Endodermal cell (in vitro differentiated cells): ENCODE data around the gene NDUFA12. TPM values are rescaled to one million over a fixed set of nuclear protein-coding genes. Genes with fewer than 3 reads are reported as not detected.
A peak's percentile ranks its signal among the peaks of the same experiment; 100 is the strongest.

Experiments
- DNase-seq: peaks from one replicate; pipeline ENCODE4 v3.0.0-alpha.2; 2017
- H3K27ac ChIP-seq: 2 replicates; pipeline ENCODE4 v1.5.1; 2013; ENCODE audit warnings: mild to moderate bottlenecking, low read depth, low read length, moderate library complexity
- H3K27me3 ChIP-seq: 2 replicates; pipeline ENCODE4 v1.6.1; 2013; ENCODE audit warnings: mild to moderate bottlenecking, low read length, moderate library complexity; ENCODE audit not compliant: insufficient read depth, control insufficient read depth, poor library complexity, severe bottlenecking
- H3K36me3 ChIP-seq: 2 replicates; pipeline ENCODE4 v1.7.0; 2013; ENCODE audit warnings: mild to moderate bottlenecking, low read length, moderate library complexity; ENCODE audit not compliant: control insufficient read depth, insufficient read depth
- H3K4me1 ChIP-seq: one replicate; pipeline ENCODE4 v1.7.0; 2013; ENCODE audit warnings: low read length; ENCODE audit not compliant: control insufficient read depth, insufficient read depth
- H3K4me3 ChIP-seq: 2 replicates; pipeline ENCODE4 v1.5.1; 2013; ENCODE audit warnings: mild to moderate bottlenecking, low read length, moderate library complexity
- H3K9ac ChIP-seq: 2 replicates; pipeline ENCODE4 v1.6.1; 2013; ENCODE audit warnings: mild to moderate bottlenecking, low read length, moderate library complexity; ENCODE audit not compliant: poor library complexity, severe bottlenecking; ENCODE audit errors: extremely low read depth
- H3K9me3 ChIP-seq: 2 replicates; pipeline ENCODE4 v1.6.1; 2013; ENCODE audit warnings: mild to moderate bottlenecking, low read length, moderate library complexity; ENCODE audit not compliant: control insufficient read depth
- H3K27ac Mint-ChIP-seq: 2 replicates; pipeline ENCODE4 v1.8.0; 2020; ENCODE audit warnings: mixed read lengths
- H3K27me3 Mint-ChIP-seq: 2 replicates; pipeline ENCODE4 v1.8.0; 2021; ENCODE audit warnings: mild to moderate bottlenecking, mixed read lengths; ENCODE audit not compliant: insufficient read depth
- H3K36me3 Mint-ChIP-seq: 2 replicates; pipeline ENCODE4 v1.8.0; 2020; ENCODE audit warnings: low read depth, mixed read lengths
- H3K4me1 Mint-ChIP-seq: 2 replicates; pipeline ENCODE4 v1.8.0; 2020; ENCODE audit warnings: mixed read lengths
- H3K4me3 Mint-ChIP-seq: 2 replicates; pipeline ENCODE4 v1.8.0; 2020; ENCODE audit warnings: mild to moderate bottlenecking, moderate library complexity, mixed read lengths
- H3K9me3 Mint-ChIP-seq: 2 replicates; pipeline ENCODE4 v1.8.0; 2020; ENCODE audit warnings: mild to moderate bottlenecking, mixed read lengths
- WGBS, 2 experiments: methylation state at CpG; one replicate each; pipeline versions ENCODE4 v1.1.5 to v1.1.7; 2013; ENCODE audit warnings: missing lambda C conversion rate in 2 of 2, mixed read lengths in 1 of 2; ENCODE audit not compliant: insufficient coverage in 1 of 2, insufficient read length in 1 of 2; 5-methylcytosine and 5-hydroxymethylcytosine counted together
- total RNA-seq, 2 donors: library from RNA; stranded (reverse); fragmentation: NEBNext Ultra II Directional in 1 of 2; extraction: Animal tissue kit (Norgen Biotek cat#: 25700) in 1 of 2; gene quantifications; 2 replicates in 1 of 2; 3 replicates in 1 of 2; pipeline ENCODE4 v1.2.1, GENCODE V29; 2021
- TF ChIP-seq, protein P1 (sequence below): fragments of 200-600 bp; sonication (generic); conservative IDR thresholded peaks from 2 replicates; pipeline ENCODE4 v1.5.0; 2021; ENCODE audit warnings: antibody characterized with exemption, mild to moderate bottlenecking

The NDUFA12 gene
- total RNA-seq, 2 donors from 2014 or later: 113 to 131 TPM

GRCh38 chr12:94982456-94982855, 21.0 kb downstream of the NDUFA12 start:
- Histone ChIP-seq H3K36me3 (peaks cover 12% of the 10 kb centered on the region), H3K27ac (no peak overlapping the region), H3K9ac (no peak overlapping the region), H3K4me3 (no peak overlapping the region), H3K9me3 (no peaks in the 10 kb centered on the region), H3K4me1 (no peaks in the 10 kb centered on the region), H3K27me3 (no peaks in the 10 kb centered on the region)
- TF ChIP-seq, protein P1, sequence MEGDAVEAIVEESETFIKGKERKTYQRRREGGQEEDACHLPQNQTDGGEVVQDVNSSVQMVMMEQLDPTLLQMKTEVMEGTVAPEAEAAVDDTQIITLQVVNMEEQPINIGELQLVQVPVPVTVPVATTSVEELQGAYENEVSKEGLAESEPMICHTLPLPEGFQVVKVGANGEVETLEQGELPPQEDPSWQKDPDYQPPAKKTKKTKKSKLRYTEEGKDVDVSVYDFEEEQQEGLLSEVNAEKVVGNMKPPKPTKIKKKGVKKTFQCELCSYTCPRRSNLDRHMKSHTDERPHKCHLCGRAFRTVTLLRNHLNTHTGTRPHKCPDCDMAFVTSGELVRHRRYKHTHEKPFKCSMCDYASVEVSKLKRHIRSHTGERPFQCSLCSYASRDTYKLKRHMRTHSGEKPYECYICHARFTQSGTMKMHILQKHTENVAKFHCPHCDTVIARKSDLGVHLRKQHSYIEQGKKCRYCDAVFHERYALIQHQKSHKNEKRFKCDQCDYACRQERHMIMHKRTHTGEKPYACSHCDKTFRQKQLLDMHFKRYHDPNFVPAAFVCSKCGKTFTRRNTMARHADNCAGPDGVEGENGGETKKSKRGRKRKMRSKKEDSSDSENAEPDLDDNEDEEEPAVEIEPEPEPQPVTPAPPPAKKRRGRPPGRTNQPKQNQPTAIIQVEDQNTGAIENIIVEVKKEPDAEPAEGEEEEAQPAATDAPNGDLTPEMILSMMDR: no peak
- Mint-ChIP-seq H3K4me3 (no peak overlapping the region), H3K36me3 (peaks cover 5% of the 10 kb centered on the region), H3K4me1 (no peaks in the 10 kb centered on the region), H3K27me3 (no peaks in the 10 kb centered on the region), H3K9me3 (no peaks in the 10 kb centered on the region), H3K27ac (no peak overlapping the region)
- DNase-seq: no peak
- WGBS, 2 experiments: 96 to 97% methylated on average over 5 to 7 of the region's 7 CpGs

GRCh38 chr12:94980577-94980976, 22.9 kb downstream of the NDUFA12 start:
- Mint-ChIP-seq H3K27ac (no peak overlapping the region), H3K27me3 (no peaks in the 10 kb centered on the region), H3K36me3 (no peaks in the 10 kb centered on the region), H3K4me1 (no peaks in the 10 kb centered on the region), H3K9me3 (no peaks in the 10 kb centered on the region), H3K4me3 (no peak overlapping the region)
- H3K4me1 ChIP-seq: no peaks in the 10 kb centered on the region
- H3K4me3 ChIP-seq: no peak overlapping the region
- no peaks in the 10 kb centered on the region for H3K27me3 ChIP-seq
- TF ChIP-seq, protein P1: peak; percentile 37
- no peak for DNase-seq
- H3K27ac ChIP-seq: no peak overlapping the region
- whole genome bisulfite sequencing, 2 experiments: 67 to 71% methylated on average over 3 to 4 of the region's 4 CpGs
- H3K9me3 ChIP-seq: no peaks in the 10 kb centered on the region
- peaks cover 12% of the 10 kb centered on the region for H3K36me3 ChIP-seq
- no peak overlapping the region for H3K9ac ChIP-seq

GRCh38 chr12:94979941-94980340, 23.6 kb downstream of the NDUFA12 start:
- 91 to 100% methylated on average over 3 of the region's 4 CpGs for WGBS, 2 experiments
- Histone ChIP-seq H3K36me3 (peaks cover 12% of the 10 kb centered on the region), H3K9ac (no peak overlapping the region), H3K4me3 (no peak overlapping the region), H3K9me3 (no peaks in the 10 kb centered on the region), H3K4me1 (no peaks in the 10 kb centered on the region), H3K27ac (no peak overlapping the region), H3K27me3 (no peaks in the 10 kb centered on the region)
- no peak for DNase-seq
- Mint-ChIP-seq H3K4me3 (no peak overlapping the region), H3K4me1 (no peaks in the 10 kb centered on the region), H3K36me3 (no peaks in the 10 kb centered on the region), H3K9me3 (no peaks in the 10 kb centered on the region), H3K27me3 (no peaks in the 10 kb centered on the region), H3K27ac (no peak overlapping the region)
- TF ChIP-seq, protein P1: no peak
